Vagina (tissue), 2 donors: Measurements from ENCODE around the gene KPNB1. TPM values are rescaled to one million over a fixed set of nuclear protein-coding genes. Genes with fewer than 3 reads are reported as not detected.

Experiments
- DNase-seq, 2 donors: peaks; one replicate each; pipeline ENCODE4 v3.0.0-alpha.2; 2017; ENCODE audit errors: extremely low spot score in 2 of 2
- H3K27ac ChIP-seq: fragments of 200-600 bp; sonication (generic); one replicate; pipeline ENCODE4 v1.5.1; 2019
- H3K27me3 ChIP-seq: fragments of 200-600 bp; sonication (generic); one replicate; pipeline ENCODE4 v1.5.1; 2019
- H3K36me3 ChIP-seq, 2 donors: fragments of 200-600 bp; sonication (generic); one replicate each; pipeline ENCODE4 v1.5.1; 2017 to 2019
- H3K4me1 ChIP-seq: fragments of 200-600 bp; sonication (generic); one replicate; pipeline ENCODE4 v1.5.1; 2019
- H3K4me3 ChIP-seq, 2 donors: fragments of 200-600 bp; sonication (generic); 1 replicate in 1 of 2; 2 replicates in 1 of 2; pipeline ENCODE4 v1.5.1; 2016 to 2019
- H3K9me3 ChIP-seq: fragments of 200-600 bp; sonication (generic); one replicate; pipeline ENCODE4 v1.5.1; 2019
- POLR2A ChIP-seq, 2 donors: fragments of 450-650 bp; IDR thresholded peaks; one replicate each; pipeline ENCODE4 v1.6.1; 2017; ENCODE audit warnings: antibody characterized with exemption in 2 of 2, mild to moderate bottlenecking in 2 of 2, moderate library complexity in 2 of 2
- POLR2AphosphoS5 ChIP-seq, 2 donors: sonication (generic); formaldehyde crosslinking; IDR thresholded peaks; one replicate each; pipeline ENCODE4 v1.9.0; 2017; ENCODE audit warnings: antibody characterized with exemption in 2 of 2, mild to moderate bottlenecking in 2 of 2, low read depth in 1 of 2; ENCODE audit not compliant: insufficient read depth in 1 of 2
- intact Hi-C: fragments of 100-400 bp; cut with DNase I; formaldehyde crosslinking; loops from one replicate; pipeline ENCODE4 v1.15.1; 2023
- total RNA-seq: library from RNA; depleted of rRNA; stranded (reverse); fragments of >200 nt; gene quantifications from one replicate; pipeline ENCODE4 v1.2.3, GENCODE V29; 2016
- TF ChIP-seq, protein P1 (sequence below), 3 experiments: fragments of 450-650 bp in 2 of 3; fragments of 200-600 bp in 1 of 3; sonication (generic) in 1 of 3; IDR thresholded peaks; one replicate each; pipeline ENCODE4 v1.5.1; 2017 to 2019; ENCODE audit warnings: antibody characterized with exemption in 3 of 3, mild to moderate bottlenecking in 2 of 3, moderate library complexity in 2 of 3

KPNB1 gene
- total RNA-seq, 1 donor from 2014 or later: 157 TPM

DNA sequence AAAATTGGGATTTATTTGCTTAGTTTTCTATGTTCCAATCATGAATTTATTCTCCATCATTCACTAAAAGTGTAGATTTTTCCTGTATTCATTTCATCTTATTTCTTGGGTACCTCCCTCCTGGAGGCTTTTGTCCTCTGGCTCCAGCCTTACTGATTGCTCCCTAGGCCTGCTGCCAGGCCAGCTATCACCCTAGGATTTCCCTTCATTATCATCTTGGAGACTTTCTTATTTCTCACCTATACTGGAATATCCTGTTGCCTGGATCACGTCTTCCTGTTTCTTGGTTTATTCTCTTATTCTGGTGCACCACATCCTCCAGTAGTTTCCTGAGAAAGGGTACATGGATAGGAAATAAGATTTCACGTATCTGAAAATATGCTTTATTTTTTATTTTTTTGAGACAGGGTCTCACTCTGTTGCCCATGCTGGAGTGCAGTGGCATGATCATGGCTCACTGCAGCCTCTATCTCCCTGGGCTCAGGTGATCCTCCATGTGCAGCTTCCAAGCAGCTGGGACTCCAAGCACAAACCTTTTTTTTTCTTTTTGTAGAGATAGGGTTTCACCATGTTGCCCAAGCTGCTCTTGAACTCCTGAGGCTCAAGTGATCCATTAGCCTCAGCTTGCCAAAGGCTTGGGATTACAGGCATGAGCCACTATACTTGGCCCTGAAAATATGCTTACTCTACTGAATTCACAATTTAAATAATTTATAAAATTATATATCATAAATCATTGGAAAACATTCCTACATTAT, 13.3 kb upstream of the KPNB1 start:
- intact Hi-C loops: no loop called here
- H3K36me3 ChIP-seq: no peaks in the 10 kb centered on the region
- no peaks in the 10 kb centered on the region for H3K9me3 ChIP-seq
- no peak for DNase-seq
- no peak for TF ChIP-seq POLR2AphosphoS5 (IDR thresholded peaks at IDR 0.05; ENCODE audit: insufficient read depth in 1 of 2, low read depth in 1 of 2)
- no peak for TF ChIP-seq POLR2A (IDR thresholded peaks at IDR 0.05)
- TF ChIP-seq, protein P1, sequence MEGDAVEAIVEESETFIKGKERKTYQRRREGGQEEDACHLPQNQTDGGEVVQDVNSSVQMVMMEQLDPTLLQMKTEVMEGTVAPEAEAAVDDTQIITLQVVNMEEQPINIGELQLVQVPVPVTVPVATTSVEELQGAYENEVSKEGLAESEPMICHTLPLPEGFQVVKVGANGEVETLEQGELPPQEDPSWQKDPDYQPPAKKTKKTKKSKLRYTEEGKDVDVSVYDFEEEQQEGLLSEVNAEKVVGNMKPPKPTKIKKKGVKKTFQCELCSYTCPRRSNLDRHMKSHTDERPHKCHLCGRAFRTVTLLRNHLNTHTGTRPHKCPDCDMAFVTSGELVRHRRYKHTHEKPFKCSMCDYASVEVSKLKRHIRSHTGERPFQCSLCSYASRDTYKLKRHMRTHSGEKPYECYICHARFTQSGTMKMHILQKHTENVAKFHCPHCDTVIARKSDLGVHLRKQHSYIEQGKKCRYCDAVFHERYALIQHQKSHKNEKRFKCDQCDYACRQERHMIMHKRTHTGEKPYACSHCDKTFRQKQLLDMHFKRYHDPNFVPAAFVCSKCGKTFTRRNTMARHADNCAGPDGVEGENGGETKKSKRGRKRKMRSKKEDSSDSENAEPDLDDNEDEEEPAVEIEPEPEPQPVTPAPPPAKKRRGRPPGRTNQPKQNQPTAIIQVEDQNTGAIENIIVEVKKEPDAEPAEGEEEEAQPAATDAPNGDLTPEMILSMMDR (IDR thresholded peaks at IDR 0.05): no peak
- H3K27me3 ChIP-seq: no peaks in the 10 kb centered on the region
- no peak overlapping the region for H3K4me3 ChIP-seq
- H3K27ac ChIP-seq: no peak overlapping the region
- H3K4me1 ChIP-seq: no peaks in the 10 kb centered on the region

DNA sequence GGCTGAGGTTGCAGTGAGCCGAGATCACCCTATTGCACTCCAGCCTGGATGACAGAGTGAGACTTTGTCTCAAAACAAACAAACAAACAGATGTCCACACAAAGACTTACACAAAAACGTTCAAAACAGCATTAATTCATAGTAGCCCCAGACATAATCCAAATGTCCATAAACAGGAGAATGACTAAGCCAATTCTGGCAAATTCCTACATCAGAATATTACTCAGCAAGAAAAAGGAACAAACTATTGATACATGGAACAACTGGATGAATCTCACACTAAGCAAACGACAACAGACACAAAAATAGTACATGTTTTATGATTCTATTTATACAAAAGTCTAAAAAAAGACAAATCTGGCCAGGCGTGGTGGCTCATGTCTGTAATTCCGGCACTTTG, 10.8 kb upstream of the KPNB1 start:
- Histone ChIP-seq H3K4me3 (no peak overlapping the region), H3K27ac (no peak overlapping the region), H3K27me3 (no peaks in the 10 kb centered on the region), H3K36me3 (no peaks in the 10 kb centered on the region), H3K9me3 (no peaks in the 10 kb centered on the region), H3K4me1 (no peaks in the 10 kb centered on the region)
- DNase-seq: no peak
- intact Hi-C loops: no loop called here
- TF ChIP-seq, protein P1 (IDR thresholded peaks at IDR 0.05): no peak

DNA sequence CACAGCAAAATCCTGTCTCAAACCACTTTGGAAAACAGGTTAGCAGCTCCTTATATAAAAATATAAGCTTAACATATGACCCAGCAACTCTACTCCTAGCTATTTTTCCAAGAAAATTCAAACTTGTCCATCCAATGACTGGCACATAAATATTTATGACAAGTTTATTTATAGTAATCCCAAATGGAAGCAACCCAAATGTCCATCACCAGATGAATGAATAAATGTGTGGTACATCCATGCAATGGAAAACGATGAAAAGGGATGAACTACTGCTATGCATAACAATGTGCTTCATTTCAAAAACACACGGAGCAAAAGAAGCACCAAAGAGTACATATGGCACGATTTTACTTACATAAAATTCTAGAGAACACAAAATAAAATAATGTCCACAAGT, 9.6 kb upstream of the KPNB1 start:
- no peak overlapping the region for H3K27ac ChIP-seq
- H3K4me1 ChIP-seq: no peaks in the 10 kb centered on the region
- no peak for DNase-seq
- TF ChIP-seq POLR2AphosphoS5 (IDR thresholded peaks at IDR 0.05; ENCODE audit: insufficient read depth in 1 of 2, low read depth in 1 of 2): no peak
- no peak for TF ChIP-seq POLR2A (IDR thresholded peaks at IDR 0.05)
- TF ChIP-seq, protein P1 (IDR thresholded peaks at IDR 0.05): no peak
- no peaks in the 10 kb centered on the region for H3K9me3 ChIP-seq
- intact Hi-C loops: no loop called here
- H3K4me3 ChIP-seq: no peak overlapping the region
- no peaks in the 10 kb centered on the region for H3K36me3 ChIP-seq
- H3K27me3 ChIP-seq: no peaks in the 10 kb centered on the region

DNA sequence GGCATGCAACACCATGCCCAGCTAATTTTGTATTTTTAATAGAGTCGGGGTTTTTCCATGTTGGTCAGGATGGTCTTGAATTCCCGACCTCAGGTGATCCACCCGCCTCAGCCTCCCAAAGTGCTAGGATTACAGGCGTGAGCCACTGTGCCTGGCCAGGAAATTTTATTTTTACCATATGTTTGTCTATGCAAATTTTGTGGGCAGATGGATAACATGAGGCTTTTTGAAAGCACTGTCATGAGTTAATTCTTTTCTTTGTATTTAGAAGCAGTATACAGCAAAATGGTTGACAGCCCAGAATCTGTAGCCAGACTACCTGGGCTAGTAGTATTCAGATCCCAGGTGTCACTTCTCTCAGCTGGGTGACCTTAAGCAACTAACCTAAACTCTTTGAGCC, 8.5 kb upstream of the KPNB1 start:
- Histone ChIP-seq H3K9me3 (no peaks in the 10 kb centered on the region), H3K27ac (no peak overlapping the region), H3K4me3 (no peak overlapping the region), H3K27me3 (no peaks in the 10 kb centered on the region), H3K4me1 (no peaks in the 10 kb centered on the region), H3K36me3 (no peaks in the 10 kb centered on the region)
- intact Hi-C loops: no loop called here
- DNase-seq: no peak
- no peak for TF ChIP-seq POLR2A (IDR thresholded peaks at IDR 0.05)
- TF ChIP-seq POLR2AphosphoS5 (IDR thresholded peaks at IDR 0.05; ENCODE audit: insufficient read depth in 1 of 2, low read depth in 1 of 2): no peak
- TF ChIP-seq, protein P1 (IDR thresholded peaks at IDR 0.05): no peak

DNA sequence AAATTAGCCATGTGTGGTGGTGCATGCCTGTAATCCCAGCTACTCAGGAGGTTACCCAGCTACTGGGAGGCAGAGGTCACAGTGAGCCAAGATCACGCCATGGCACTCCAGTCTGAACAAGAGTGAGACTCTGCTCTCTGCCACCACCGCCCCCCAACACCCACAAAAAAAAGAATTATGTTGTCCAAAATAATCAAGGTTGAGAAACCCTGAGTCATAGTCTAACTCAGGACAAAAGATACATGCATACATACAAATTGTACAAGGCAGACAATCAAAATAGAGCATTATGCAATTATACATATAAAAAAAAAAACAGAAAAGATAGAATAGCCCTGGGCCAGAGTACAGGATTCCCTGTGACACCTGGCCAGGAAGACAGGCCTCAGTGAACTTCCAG, 6.6 kb upstream of the KPNB1 start:
- Histone ChIP-seq H3K36me3 (no peaks in the 10 kb centered on the region), H3K4me1 (peaks cover 3% of the 10 kb centered on the region), H3K9me3 (no peaks in the 10 kb centered on the region), H3K27ac (no peak overlapping the region), H3K4me3 (no peak overlapping the region), H3K27me3 (no peaks in the 10 kb centered on the region)
- intact Hi-C loops: no loop called here
- no peak for DNase-seq
- TF ChIP-seq POLR2A (IDR thresholded peaks at IDR 0.05) (no peak), POLR2AphosphoS5 (IDR thresholded peaks at IDR 0.05; ENCODE audit: insufficient read depth in 1 of 2, low read depth in 1 of 2) (no peak)
- TF ChIP-seq, protein P1 (IDR thresholded peaks at IDR 0.05): no peak
